Measurements from ENCODE around the gene LRRC10B.

LRRC10B gene

GRCh38 chr11:61486779-61487178 is 21.8 kb upstream of the LRRC10B start:
- H3K9me3 ChIP-seq (ENCODE audit: control insufficient read depth in 2 of 2, low read length in 2 of 2) = no peaks in the 10 kb centered on the region
- no peak overlapping the region for H3K27ac ChIP-seq (ENCODE audit: low read length)
- H3K4me3 ChIP-seq (ENCODE audit: low read length in 2 of 2) = no peak overlapping the region
- peaks cover 32% of the 10 kb centered on the region for H3K4me1 ChIP-seq (ENCODE audit: control insufficient read depth, insufficient read depth, low read length)
- H3K36me3 ChIP-seq (ENCODE audit: control insufficient read depth in 2 of 2, insufficient read depth in 2 of 2, low read length in 2 of 2) = no peaks in the 10 kb centered on the region
- no peaks in the 10 kb centered on the region for H3K27me3 ChIP-seq (ENCODE audit: control insufficient read depth in 1 of 2, insufficient read depth in 2 of 2, low read length in 2 of 2)
- H3K9ac ChIP-seq (ENCODE audit: low read length in 2 of 2) = no peak overlapping the region

GRCh38 chr11:61487342-61488025 is 21.1 kb upstream of the LRRC10B start:
- no peaks in the 10 kb centered on the region for H3K9me3 ChIP-seq (ENCODE audit: control insufficient read depth in 2 of 2, low read length in 2 of 2)
- no peak overlapping the region for H3K4me3 ChIP-seq (ENCODE audit: low read length in 2 of 2)
- no peaks in the 10 kb centered on the region for H3K27me3 ChIP-seq (ENCODE audit: control insufficient read depth in 1 of 2, insufficient read depth in 2 of 2, low read length in 2 of 2)
- no peak overlapping the region for H3K9ac ChIP-seq (ENCODE audit: low read length in 2 of 2)
- no peaks in the 10 kb centered on the region for H3K36me3 ChIP-seq (ENCODE audit: control insufficient read depth in 2 of 2, insufficient read depth in 2 of 2, low read length in 2 of 2)
- no peak overlapping the region for H3K27ac ChIP-seq (ENCODE audit: low read length)
- H3K4me1 ChIP-seq (ENCODE audit: control insufficient read depth, insufficient read depth, low read length) = peaks cover 32% of the 10 kb centered on the region

GRCh38 chr11:61488651-61489291 is 19.8 kb upstream of the LRRC10B start:
- Histone ChIP-seq H3K27me3 (ENCODE audit: control insufficient read depth in 1 of 2, insufficient read depth in 2 of 2, low read length in 2 of 2) (no peaks in the 10 kb centered on the region), H3K9ac (ENCODE audit: low read length in 2 of 2) (peak overlapping the region; percentile 23 to 58), H3K4me1 (ENCODE audit: control insufficient read depth, insufficient read depth, low read length) (peaks cover 32% of the 10 kb centered on the region), H3K27ac (ENCODE audit: low read length) (peak overlapping the region; percentile 82), H3K36me3 (ENCODE audit: control insufficient read depth in 2 of 2, insufficient read depth in 2 of 2, low read length in 2 of 2) (no peaks in the 10 kb centered on the region), H3K4me3 (ENCODE audit: low read length in 2 of 2) (peak overlapping the region; percentile 59 to 67), H3K9me3 (ENCODE audit: control insufficient read depth in 2 of 2, low read length in 2 of 2) (no peaks in the 10 kb centered on the region)

GRCh38 chr11:61489833-61490721 is 18.5 kb upstream of the LRRC10B start:
- Histone ChIP-seq H3K36me3 (ENCODE audit: control insufficient read depth in 2 of 2, insufficient read depth in 2 of 2, low read length in 2 of 2) (no peaks in the 10 kb centered on the region), H3K9me3 (ENCODE audit: control insufficient read depth in 2 of 2, low read length in 2 of 2) (no peaks in the 10 kb centered on the region), H3K27ac (ENCODE audit: low read length) (peak overlapping the region; percentile 82), H3K4me3 (ENCODE audit: low read length in 2 of 2) (peak overlapping the region; percentile 29 to 67), H3K4me1 (ENCODE audit: control insufficient read depth, insufficient read depth, low read length) (peaks cover 35% of the 10 kb centered on the region), H3K9ac (ENCODE audit: low read length in 2 of 2) (peak overlapping the region; percentile 23 to 42), H3K27me3 (ENCODE audit: control insufficient read depth in 1 of 2, insufficient read depth in 2 of 2, low read length in 2 of 2) (no peaks in the 10 kb centered on the region)

GRCh38 chr11:61491736-61492395 is 16.7 kb upstream of the LRRC10B start:
- Histone ChIP-seq H3K4me1 (ENCODE audit: control insufficient read depth, insufficient read depth, low read length) (peaks cover 35% of the 10 kb centered on the region), H3K27me3 (ENCODE audit: control insufficient read depth in 1 of 2, insufficient read depth in 2 of 2, low read length in 2 of 2) (no peaks in the 10 kb centered on the region), H3K36me3 (ENCODE audit: control insufficient read depth in 2 of 2, insufficient read depth in 2 of 2, low read length in 2 of 2) (no peaks in the 10 kb centered on the region), H3K27ac (ENCODE audit: low read length) (no peak overlapping the region), H3K9me3 (ENCODE audit: control insufficient read depth in 2 of 2, low read length in 2 of 2) (no peaks in the 10 kb centered on the region), H3K4me3 (ENCODE audit: low read length in 2 of 2) (no peak overlapping the region), H3K9ac (ENCODE audit: low read length in 2 of 2) (no peak overlapping the region)

GRCh38 chr11:61494381-61494961 is 14.1 kb upstream of the LRRC10B start:
- Histone ChIP-seq H3K36me3 (ENCODE audit: control insufficient read depth in 2 of 2, insufficient read depth in 2 of 2, low read length in 2 of 2) (no peaks in the 10 kb centered on the region), H3K4me1 (ENCODE audit: control insufficient read depth, insufficient read depth, low read length) (peaks cover 23% of the 10 kb centered on the region), H3K27ac (ENCODE audit: low read length) (no peak overlapping the region), H3K4me3 (ENCODE audit: low read length in 2 of 2) (no peak overlapping the region), H3K9ac (ENCODE audit: low read length in 2 of 2) (no peak overlapping the region), H3K9me3 (ENCODE audit: control insufficient read depth in 2 of 2, low read length in 2 of 2) (no peaks in the 10 kb centered on the region), H3K27me3 (ENCODE audit: control insufficient read depth in 1 of 2, insufficient read depth in 2 of 2, low read length in 2 of 2) (no peaks in the 10 kb centered on the region)

- peaks cover 8% of the 10 kb centered on the region for H3K4me1 ChIP-seq (ENCODE audit: control insufficient read depth, insufficient read depth, low read length)
- no peak overlapping the region for H3K4me3 ChIP-seq (ENCODE audit: low read length in 2 of 2)
- H3K9ac ChIP-seq (ENCODE audit: low read length in 2 of 2) = no peak overlapping the region
- no peaks in the 10 kb centered on the region for H3K36me3 ChIP-seq (ENCODE audit: control insufficient read depth in 2 of 2, insufficient read depth in 2 of 2, low read length in 2 of 2)
- no peaks in the 10 kb centered on the region for H3K27me3 ChIP-seq (ENCODE audit: control insufficient read depth in 1 of 2, insufficient read depth in 2 of 2, low read length in 2 of 2)
- no peaks in the 10 kb centered on the region for H3K9me3 ChIP-seq (ENCODE audit: control insufficient read depth in 2 of 2, low read length in 2 of 2)
- H3K27ac ChIP-seq (ENCODE audit: low read length) = no peak overlapping the region
Measured at GRCh38 chr11:61495801-61496601, 12.5 kb upstream of the LRRC10B start.

- no peak overlapping the region for H3K4me3 ChIP-seq (ENCODE audit: low read length in 2 of 2)
- H3K36me3 ChIP-seq (ENCODE audit: control insufficient read depth in 2 of 2, insufficient read depth in 2 of 2, low read length in 2 of 2) = no peaks in the 10 kb centered on the region
- no peaks in the 10 kb centered on the region for H3K27me3 ChIP-seq (ENCODE audit: control insufficient read depth in 1 of 2, insufficient read depth in 2 of 2, low read length in 2 of 2)
- no peak overlapping the region for H3K27ac ChIP-seq (ENCODE audit: low read length)
- H3K9ac ChIP-seq (ENCODE audit: low read length in 2 of 2) = no peak overlapping the region
- peaks cover 3% of the 10 kb centered on the region for H3K4me1 ChIP-seq (ENCODE audit: control insufficient read depth, insufficient read depth, low read length)
- H3K9me3 ChIP-seq (ENCODE audit: control insufficient read depth in 2 of 2, low read length in 2 of 2) = no peaks in the 10 kb centered on the region
Measured at GRCh38 chr11:61496602-61497400, 11.7 kb upstream of the LRRC10B start.

- H3K4me1 ChIP-seq (ENCODE audit: control insufficient read depth, insufficient read depth, low read length) = peaks cover 3% of the 10 kb centered on the region
- H3K27ac ChIP-seq (ENCODE audit: low read length) = no peak overlapping the region
- no peak overlapping the region for H3K4me3 ChIP-seq (ENCODE audit: low read length in 2 of 2)
- H3K36me3 ChIP-seq (ENCODE audit: control insufficient read depth in 2 of 2, insufficient read depth in 2 of 2, low read length in 2 of 2) = no peaks in the 10 kb centered on the region
- H3K9me3 ChIP-seq (ENCODE audit: control insufficient read depth in 2 of 2, low read length in 2 of 2) = no peaks in the 10 kb centered on the region
- no peak overlapping the region for H3K9ac ChIP-seq (ENCODE audit: low read length in 2 of 2)
- H3K27me3 ChIP-seq (ENCODE audit: control insufficient read depth in 1 of 2, insufficient read depth in 2 of 2, low read length in 2 of 2) = no peaks in the 10 kb centered on the region
Measured at GRCh38 chr11:61497473-61497872, 11.1 kb upstream of the LRRC10B start.

Data from stomach smooth muscle (tissue), 2 donors.